PFSK-1 (cell line): Measurements from ENCODE around the gene DCBLD2.

Experiments
- POLR2AphosphoS5 ChIP-seq: IDR thresholded peaks from 2 replicates; pipeline ENCODE4 v1.6.1; 2012; ENCODE audit warnings: low read depth, mild to moderate bottlenecking, control low read depth, low read length, moderate library complexity
- REST ChIP-seq, 2 experiments: IDR thresholded peaks; 2 replicates each; pipeline versions ENCODE4 v1.6.1 to v1.8.0; 2011 to 2012; ENCODE audit warnings: low read depth in 2 of 2, low read length in 2 of 2, control low read depth in 1 of 2, inconsistent platforms in 1 of 2, mild to moderate bottlenecking in 1 of 2, moderate library complexity in 1 of 2; ENCODE audit not compliant: insufficient read depth in 1 of 2
- TAF1 ChIP-seq: IDR thresholded peaks from 2 replicates; pipeline ENCODE4 v1.6.1; 2012; ENCODE audit warnings: low read length, control low read depth, borderline replicate concordance; ENCODE audit not compliant: insufficient read depth

- TF ChIP-seq POLR2AphosphoS5 (no peak), REST (IDR thresholded peaks at IDR 0.05; ENCODE audit: insufficient read depth in 1 of 2, low read depth in 2 of 2, low read length in 2 of 2) (no peak), TAF1 (no peak)
Measured at GRCh38 chr3:98930413-98930812, 28.9 kb upstream of the DCBLD2 start.
